ENCODE measurements around the gene LEP. TPM values are rescaled to one million over a fixed set of nuclear protein-coding genes. Genes with fewer than 3 reads are reported as not detected.

The LEP gene
- total RNA-seq, 1 donor from 2014 or later = not detected

GRCh38 chr7:128265906-128266300, 24.8 kb downstream of the LEP start:
- H3K27ac ChIP-seq = no peak overlapping the region
- H3K9me3 ChIP-seq = no peaks in the 10 kb centered on the region
- H3K36me3 ChIP-seq = no peaks in the 10 kb centered on the region
- no peak overlapping the region for H3K4me3 ChIP-seq
- intact Hi-C loops (cut with DNase I) = no loop called here
- no peaks in the 10 kb centered on the region for H3K4me1 ChIP-seq
- TF ChIP-seq, protein P1, sequence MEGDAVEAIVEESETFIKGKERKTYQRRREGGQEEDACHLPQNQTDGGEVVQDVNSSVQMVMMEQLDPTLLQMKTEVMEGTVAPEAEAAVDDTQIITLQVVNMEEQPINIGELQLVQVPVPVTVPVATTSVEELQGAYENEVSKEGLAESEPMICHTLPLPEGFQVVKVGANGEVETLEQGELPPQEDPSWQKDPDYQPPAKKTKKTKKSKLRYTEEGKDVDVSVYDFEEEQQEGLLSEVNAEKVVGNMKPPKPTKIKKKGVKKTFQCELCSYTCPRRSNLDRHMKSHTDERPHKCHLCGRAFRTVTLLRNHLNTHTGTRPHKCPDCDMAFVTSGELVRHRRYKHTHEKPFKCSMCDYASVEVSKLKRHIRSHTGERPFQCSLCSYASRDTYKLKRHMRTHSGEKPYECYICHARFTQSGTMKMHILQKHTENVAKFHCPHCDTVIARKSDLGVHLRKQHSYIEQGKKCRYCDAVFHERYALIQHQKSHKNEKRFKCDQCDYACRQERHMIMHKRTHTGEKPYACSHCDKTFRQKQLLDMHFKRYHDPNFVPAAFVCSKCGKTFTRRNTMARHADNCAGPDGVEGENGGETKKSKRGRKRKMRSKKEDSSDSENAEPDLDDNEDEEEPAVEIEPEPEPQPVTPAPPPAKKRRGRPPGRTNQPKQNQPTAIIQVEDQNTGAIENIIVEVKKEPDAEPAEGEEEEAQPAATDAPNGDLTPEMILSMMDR (IDR thresholded peaks at IDR 0.05) = no peak
- no peaks in the 10 kb centered on the region for H3K27me3 ChIP-seq
- no peak for DNase-seq (ENCODE audit: low spot score in 2 of 2)

- no peaks in the 10 kb centered on the region for H3K4me1 ChIP-seq
- no peak for DNase-seq (ENCODE audit: low spot score in 2 of 2)
- intact Hi-C loops (cut with DNase I) = no loop called here
- no peaks in the 10 kb centered on the region for H3K9me3 ChIP-seq
- H3K27me3 ChIP-seq = no peaks in the 10 kb centered on the region
- H3K4me3 ChIP-seq = no peak overlapping the region
- H3K27ac ChIP-seq = no peak overlapping the region
- no peaks in the 10 kb centered on the region for H3K36me3 ChIP-seq
- TF ChIP-seq, protein P1 (IDR thresholded peaks at IDR 0.05) = no peak
These were observed 25.4 kb downstream of the LEP start for GRCh38 chr7:128266529-128266882.

DNA sequence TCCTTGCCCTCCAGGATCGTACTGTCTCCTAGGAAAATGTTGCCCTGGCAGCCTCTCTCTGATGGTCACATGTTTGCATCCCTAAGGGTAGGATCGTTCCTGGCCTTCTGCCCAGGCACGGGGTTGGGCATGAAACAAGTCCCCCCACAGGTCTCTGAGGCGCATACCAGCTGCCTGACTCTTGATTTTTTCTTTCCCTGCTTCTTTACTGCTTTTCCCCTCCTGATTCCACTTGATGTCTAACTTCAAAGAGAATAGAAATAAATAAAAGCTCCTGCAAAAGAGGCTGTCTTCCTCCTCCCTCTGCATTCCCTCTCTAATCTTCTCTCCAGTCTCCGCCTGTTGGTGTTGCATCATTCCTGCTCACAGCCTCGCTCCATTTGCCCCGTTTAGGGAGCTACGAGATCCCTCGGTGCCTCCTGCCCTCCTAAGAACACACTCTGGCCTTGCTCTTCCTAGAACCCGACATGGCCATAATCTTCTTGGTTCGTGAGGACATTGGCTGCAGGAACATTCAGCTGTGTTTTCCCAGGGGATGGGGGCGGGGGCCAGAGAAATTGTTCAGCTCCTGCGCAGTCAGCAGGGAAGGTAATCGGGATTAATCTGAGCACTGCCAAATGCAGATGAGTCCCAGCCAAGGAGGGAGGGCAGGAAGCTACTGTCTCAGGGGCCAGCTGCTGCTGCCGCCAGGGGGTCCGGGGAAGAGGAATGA, 26.0 kb downstream of the LEP start:
- H3K36me3 ChIP-seq = no peaks in the 10 kb centered on the region
- no peaks in the 10 kb centered on the region for H3K9me3 ChIP-seq
- DNase-seq (ENCODE audit: low spot score in 2 of 2) = no peak
- TF ChIP-seq, protein P1 (IDR thresholded peaks at IDR 0.05) = no peak
- no peaks in the 10 kb centered on the region for H3K27me3 ChIP-seq
- H3K4me1 ChIP-seq = no peaks in the 10 kb centered on the region
- intact Hi-C loops (cut with DNase I) = no loop called here
- H3K4me3 ChIP-seq = peak overlapping the region; percentile 31 to 47
- H3K27ac ChIP-seq = no peak overlapping the region

DNA sequence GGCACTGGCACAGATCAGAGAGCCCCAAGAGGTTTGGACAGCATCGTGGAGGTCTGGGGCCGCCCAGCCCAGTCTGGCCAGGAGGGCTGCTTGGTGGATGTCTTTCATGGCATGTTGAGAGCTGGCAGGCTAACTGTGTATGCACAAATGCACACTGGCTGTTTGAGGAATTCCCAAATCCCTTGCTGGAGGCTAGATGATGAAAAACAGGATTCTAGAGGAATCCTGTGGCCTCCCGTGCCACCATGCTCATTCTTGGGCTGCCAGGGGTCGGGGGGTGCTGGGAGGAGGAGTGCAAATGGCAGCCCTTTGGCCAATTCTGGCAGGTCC, 26.5 kb downstream of the LEP start:
- DNase-seq (ENCODE audit: low spot score in 2 of 2) = no peak
- H3K36me3 ChIP-seq = no peaks in the 10 kb centered on the region
- no peaks in the 10 kb centered on the region for H3K9me3 ChIP-seq
- no peak overlapping the region for H3K27ac ChIP-seq
- no peaks in the 10 kb centered on the region for H3K4me1 ChIP-seq
- intact Hi-C loops (cut with DNase I) = no loop called here
- H3K27me3 ChIP-seq = no peaks in the 10 kb centered on the region
- peak overlapping the region; percentile 31 to 47 for H3K4me3 ChIP-seq
- TF ChIP-seq, protein P1 (IDR thresholded peaks at IDR 0.05) = no peak

GRCh38 chr7:128268233-128268632, 27.2 kb downstream of the LEP start:
- TF ChIP-seq, protein P1 (IDR thresholded peaks at IDR 0.05) = no peak

DNA sequence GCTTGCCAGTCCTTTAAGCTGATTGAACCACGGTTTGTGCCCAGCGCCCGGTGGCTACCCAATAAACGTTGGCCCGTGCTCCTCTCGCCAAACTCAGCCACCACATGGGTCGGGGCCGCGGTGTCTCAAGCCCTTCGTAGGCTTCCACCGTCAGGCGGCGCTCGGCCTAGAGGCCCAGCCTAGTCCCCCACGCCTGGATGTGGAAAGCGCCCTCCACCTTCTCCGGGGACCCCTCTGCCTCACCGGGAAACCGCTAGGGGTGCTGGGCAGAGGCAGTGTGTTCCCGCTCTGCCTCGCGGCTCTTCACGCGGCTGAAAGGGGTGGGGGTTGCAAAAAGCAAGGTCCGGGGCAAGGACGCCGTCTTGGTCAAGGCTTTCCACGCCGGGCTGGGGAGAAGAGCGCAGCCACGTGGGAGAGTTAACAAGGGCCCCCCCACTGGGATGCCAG, 29.8 kb downstream of the LEP start:
- Histone ChIP-seq H3K36me3 (no peaks in the 10 kb centered on the region), H3K27ac (no peak overlapping the region), H3K27me3 (no peaks in the 10 kb centered on the region), H3K4me3 (peak overlapping the region in 1 of 2 donors; percentile 53), H3K4me1 (no peaks in the 10 kb centered on the region), H3K9me3 (no peaks in the 10 kb centered on the region)
- no peak for DNase-seq (ENCODE audit: low spot score in 2 of 2)
- TF ChIP-seq, protein P1 (IDR thresholded peaks at IDR 0.05) = no peak
- intact Hi-C loops (cut with DNase I) = no loop called here

More at GRCh38 chr7:128268233-128268632, 27.2 kb downstream of the LEP start:
- Histone ChIP-seq H3K9me3 (no peaks in the 10 kb centered on the region), H3K27ac (no peak overlapping the region), H3K36me3 (no peaks in the 10 kb centered on the region), H3K27me3 (no peaks in the 10 kb centered on the region), H3K4me3 (no peak overlapping the region), H3K4me1 (no peaks in the 10 kb centered on the region)
- DNase-seq (ENCODE audit: low spot score in 2 of 2) = no peak
- intact Hi-C loops (cut with DNase I) = no loop called here
